HPDE6-E6E7 (cell line): ENCODE data around the gene LRMDA.

Experiments used
- DNase-seq: peaks from one replicate; pipeline ENCODE4 v3.0.0; 2011; ENCODE audit warnings: missing footprints; ENCODE audit errors: extremely low spot score

The LRMDA gene

DNA sequence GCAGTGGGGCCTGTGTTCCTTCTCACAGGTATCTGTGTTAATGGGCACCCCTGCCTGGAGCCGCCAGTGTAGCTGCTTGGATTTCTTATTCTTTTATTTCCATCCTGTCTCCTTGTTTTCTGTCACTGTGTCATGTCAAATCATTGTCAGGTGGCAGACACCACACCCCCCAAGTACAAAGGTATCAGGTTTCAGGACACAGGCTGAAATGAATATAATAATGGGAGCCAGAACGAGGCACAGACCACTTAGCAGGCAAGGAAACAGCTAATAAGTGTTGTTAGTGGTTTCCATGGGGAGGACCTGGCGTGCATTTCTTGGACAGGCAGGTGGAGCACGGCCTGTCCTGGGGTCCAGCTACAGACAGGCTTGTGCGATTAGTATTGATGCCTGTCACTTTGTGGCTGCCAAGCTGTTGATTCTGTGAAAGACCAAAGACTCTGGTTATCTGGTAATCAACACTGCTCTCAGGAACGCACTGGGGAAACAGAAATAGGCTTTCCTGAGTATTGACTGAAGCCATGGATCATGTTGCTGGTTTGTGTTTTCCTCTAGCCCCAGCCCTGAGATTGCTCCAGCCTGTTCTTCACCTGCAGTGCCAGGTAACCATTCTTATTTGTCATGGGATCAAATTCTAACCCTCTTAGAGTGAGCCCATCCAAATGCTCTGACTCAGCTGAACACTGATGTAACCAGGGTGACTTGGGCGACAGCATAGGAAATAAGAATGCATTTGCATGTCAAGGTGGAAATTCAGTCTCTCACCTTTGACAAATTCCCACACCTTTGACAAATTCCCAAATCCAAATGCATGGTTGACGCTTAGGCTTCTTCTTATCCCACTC lies 1002.0 kb downstream of the LRMDA start:
- DNase-seq = no peak

GRCh38 chr10:76435157-76435556 lies 1003.7 kb downstream of the LRMDA start:
- no peak for DNase-seq

DNA sequence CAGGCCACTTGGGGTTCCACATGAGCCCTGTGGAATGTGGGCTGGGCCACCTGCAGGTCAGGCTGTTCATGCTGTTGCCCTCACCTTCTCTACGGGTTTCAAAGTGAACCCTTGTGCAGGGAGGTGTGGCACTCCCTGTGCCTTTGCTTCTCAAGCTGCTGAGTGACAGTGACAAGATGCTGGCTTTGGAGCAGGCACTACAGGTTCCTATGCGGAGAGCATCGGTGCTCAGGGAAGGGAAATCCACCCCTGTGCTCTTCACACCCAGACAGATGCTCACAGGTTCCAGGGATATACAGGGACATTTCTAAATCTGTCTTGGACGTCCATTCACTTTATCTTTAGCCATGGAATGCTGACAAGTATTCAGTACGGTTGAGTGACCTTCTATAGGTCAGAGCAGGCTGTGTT lies 1005.0 kb downstream of the LRMDA start:
- no peak for DNase-seq

DNA sequence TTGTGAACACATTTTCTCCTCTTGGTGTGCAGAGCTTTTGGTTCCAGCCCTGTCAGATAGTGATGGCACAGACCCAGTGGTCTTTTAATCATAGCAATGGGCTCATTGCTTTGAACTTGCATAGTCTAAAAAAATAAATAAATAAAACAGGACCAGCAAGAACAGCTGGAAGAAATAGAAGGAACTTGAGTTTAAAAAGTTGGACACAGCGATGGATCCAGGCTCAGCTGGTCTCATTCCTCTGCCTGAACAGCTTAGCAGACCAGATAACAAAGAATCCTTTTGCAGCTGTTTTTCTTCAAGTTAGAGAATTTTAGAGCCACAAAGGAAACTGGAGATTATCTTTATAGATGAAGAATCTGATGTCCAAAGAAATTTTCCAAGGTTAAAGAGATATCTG lies 1005.6 kb downstream of the LRMDA start:
- DNase-seq = no peak

GRCh38 chr10:76440426-76440825 lies 1009.0 kb downstream of the LRMDA start:
- DNase-seq = no peak

DNA sequence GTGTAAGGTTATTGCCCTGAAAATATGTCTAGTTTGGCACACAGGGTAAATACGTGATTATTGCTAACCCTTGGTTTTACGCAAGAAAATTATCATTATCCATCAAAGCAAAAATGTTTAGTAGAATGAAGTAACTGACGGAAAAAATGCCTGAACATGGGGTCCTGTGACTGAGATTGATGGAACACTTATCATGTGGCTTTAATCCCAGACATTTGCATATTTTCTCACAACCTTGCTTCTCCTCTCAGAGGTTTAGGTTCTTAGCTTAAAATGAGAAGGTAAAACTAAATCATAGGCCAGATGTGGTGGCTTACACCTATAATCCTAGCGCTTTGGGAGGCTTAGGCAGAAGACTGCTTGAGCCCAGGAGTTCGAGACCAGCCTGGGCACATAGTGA lies 1010.7 kb downstream of the LRMDA start:
- DNase-seq = no peak

DNA sequence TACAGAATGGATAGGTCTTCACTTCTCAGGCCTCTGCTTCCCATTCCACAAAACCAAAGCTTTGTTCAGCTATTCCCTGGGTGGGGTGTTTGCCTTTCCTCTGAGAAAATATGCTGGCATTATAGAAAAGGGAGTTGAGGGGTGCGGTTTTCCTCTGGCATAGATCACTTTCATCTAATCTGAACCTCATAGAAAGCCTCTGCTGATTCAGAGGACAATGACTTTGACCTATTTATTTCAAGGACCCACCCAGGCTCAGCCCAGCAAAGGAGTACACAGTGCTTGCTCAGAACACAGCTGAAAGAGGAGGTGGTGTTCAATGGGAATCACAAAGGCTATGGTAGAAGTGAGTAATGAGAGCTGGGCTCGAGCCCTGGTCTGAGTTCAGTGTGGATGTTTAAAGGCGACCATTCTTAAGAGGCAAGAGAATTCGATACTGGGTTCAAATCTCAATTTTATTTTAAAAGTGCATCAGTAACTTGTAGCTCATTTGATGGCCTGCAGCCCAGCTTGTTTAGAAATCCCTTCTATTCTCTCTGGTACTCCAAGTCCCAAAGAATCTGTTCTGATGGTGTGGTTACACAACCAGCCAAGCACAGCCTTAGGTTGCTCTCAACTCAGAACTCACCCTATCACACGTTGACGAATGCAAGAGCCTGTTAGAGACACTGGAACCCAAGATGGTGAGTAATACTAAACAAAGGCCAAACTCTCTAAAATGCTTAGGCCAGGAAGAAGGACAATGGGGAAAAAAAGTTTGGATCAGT lies 1012.8 kb downstream of the LRMDA start:
- no peak for DNase-seq

GRCh38 chr10:76447578-76447977 lies 1016.2 kb downstream of the LRMDA start:
- no peak for DNase-seq

DNA sequence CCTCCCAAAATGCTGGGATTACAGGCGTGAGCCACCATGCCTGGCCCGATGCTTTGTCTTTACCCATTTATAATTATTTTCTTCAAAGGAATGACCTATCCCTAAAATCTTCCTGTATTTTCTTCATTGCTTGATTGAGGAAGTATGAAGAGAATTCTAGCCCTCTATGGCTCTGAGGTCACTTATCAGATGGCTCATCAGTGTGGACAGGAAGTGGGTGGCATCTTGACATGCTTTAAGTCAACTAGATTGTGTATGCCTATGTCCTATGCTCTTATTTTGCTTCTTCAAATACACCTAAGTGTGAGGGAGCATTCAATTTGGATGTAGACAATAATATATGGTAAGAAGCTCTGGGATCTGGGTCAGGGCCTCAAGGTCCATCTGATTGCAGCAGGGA lies 1020.5 kb downstream of the LRMDA start:
- no peak for DNase-seq

DNA sequence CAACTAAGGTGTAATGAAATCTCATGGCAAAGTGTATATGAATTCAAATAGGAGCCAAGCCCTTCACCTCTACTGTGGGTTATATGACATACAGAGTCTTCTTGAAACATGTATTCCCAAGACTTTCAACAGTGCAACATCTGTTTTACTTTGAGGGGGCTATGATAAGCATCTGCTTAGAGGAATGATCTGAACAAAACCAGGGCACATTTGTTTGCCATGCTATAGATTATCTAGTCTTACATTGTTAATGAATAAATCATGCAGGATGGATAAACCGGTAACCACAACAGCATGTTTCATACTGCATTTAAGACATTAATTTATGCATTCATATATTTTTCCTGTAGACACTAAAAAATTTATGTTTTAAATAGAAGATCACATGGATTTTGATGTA lies 1021.9 kb downstream of the LRMDA start:
- no peak for DNase-seq

DNA sequence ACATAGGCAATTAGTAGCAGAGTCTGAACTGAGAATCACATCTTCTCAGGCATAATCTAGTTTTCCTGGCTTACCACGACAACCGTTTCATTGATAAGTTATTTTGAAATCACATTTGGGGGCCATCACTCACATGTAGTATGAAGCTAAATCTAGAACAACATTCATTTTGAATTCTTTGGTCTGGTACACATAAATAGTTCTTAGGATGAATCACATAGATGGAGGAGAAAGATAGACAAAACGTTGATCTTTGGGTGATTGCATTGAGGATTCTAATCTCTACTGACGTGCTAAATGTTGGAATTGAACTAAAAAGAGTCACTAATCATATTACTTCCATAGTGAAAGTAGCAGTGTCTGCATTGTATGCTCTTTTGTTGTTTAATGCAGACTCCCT lies 1022.6 kb downstream of the LRMDA start:
- DNase-seq = no peak

DNA sequence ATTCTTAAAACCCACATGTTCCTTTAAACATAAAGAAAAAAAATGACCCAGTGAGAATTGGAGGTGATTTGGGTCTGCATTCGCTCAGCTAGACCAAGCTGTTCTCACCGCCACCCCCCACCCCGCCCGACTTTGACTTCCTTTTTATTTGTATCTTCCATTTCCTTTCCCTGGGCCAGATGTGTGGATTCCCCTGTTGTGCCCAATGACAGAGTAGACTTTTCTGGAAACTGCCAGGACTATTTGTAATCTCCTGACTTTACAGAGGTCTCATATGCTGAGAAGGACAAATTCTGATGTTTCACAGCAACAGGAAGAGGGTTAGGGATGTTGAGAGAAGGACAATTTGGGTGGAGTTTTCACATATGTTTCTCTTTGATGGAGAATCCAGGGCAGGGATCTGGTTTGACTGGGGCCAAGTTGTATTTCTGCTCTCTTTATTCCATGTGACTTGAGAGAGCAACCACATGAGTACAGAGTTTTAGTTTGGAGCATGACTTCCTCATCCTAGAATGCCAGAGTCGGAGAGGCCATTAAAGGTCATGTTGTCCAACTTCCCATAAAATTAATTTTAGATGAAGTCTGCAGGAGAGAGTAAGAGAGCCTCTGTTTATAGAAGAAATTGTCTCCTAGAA lies 1023.2 kb downstream of the LRMDA start:
- no peak for DNase-seq

GRCh38 chr10:76456197-76456596 lies 1024.8 kb downstream of the LRMDA start:
- no peak for DNase-seq

DNA sequence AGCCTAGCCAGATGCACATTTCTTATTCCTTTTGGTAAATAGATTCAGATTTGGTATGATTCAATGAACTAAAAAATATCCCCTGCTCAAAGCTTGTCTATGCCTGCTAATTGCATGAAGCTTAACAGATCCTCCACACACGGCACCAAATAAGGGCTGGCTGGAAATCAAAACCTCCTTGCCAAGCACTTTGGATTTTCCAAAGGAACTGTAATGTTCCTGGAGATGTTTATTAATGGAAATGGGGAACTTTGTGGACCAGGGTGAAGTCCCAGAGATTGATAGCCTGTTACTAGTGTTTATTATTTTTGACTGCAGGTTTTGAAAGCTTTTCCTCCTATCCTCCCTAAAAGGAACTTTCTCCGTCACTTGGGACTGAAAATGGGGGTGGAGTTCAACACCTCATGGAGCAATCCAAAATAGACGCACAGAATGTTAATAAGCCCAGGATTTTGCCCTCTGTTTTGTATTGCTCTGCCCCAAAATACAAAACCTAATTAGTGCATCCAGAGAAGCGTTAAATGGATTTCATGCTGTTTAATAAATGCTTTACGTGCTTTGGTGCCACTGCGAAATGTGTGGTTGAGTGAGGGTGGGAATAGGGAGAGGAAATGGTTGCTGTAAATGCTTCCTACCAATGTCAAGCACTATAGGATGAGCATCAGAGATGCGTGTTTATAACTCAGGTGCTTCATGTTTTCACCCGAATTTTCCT lies 1027.7 kb downstream of the LRMDA start:
- no peak for DNase-seq

GRCh38 chr10:76461024-76461423 lies 1029.6 kb downstream of the LRMDA start:
- no peak for DNase-seq

DNA sequence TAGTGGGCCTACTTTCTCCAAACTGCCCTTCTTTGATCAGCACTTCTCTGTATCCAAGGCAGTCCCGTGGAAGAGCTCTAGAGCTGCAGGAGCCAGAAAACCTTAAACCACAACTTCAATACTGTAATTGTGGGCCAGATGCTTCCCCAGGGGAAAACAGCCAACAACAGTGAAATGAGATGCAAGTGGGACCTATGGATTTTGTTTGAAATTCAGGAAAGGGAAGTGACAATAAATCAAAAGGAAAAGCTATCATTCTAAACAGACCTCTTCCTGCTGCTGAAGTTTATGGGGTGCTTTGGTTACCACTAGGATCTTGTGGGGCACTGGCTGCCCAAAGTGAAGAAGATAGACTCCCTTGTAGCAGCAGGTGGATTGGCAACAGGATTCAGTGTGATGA lies 1031.7 kb downstream of the LRMDA start:
- DNase-seq = no peak

DNA sequence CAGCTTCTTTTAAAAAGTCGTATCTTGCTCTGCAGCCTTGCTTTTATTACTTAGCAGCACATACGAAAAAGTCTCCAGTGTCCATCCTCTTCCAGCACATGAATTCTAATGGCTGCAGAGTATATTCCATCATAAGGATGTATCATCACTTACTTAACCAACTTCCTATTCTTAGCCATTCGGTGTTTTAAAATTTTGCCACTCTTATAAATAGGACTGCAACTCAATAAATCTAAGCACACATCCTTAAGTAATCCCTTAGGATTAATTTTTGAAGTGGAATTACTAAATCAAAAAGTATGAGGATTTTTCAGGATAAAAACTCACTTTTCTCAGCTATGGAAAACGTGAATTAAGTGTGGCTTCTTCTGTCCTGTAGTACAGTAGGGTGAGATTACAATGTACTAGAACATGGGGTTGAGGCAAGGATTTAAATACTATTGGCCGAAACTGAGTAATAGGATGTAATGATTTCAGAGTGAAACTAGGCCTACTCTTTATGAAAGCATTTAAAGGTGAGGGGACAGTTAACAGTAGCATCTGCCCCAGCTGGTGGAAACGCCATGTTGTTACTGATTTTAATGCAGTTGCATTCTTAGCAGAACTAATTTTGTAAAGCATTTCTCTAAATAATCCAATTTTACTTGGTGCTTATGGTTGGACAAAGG lies 1035.5 kb downstream of the LRMDA start:
- no peak for DNase-seq

- no peak for DNase-seq
Observed at GRCh38 chr10:76469675-76470074, 1038.3 kb downstream of the LRMDA start.

DNA sequence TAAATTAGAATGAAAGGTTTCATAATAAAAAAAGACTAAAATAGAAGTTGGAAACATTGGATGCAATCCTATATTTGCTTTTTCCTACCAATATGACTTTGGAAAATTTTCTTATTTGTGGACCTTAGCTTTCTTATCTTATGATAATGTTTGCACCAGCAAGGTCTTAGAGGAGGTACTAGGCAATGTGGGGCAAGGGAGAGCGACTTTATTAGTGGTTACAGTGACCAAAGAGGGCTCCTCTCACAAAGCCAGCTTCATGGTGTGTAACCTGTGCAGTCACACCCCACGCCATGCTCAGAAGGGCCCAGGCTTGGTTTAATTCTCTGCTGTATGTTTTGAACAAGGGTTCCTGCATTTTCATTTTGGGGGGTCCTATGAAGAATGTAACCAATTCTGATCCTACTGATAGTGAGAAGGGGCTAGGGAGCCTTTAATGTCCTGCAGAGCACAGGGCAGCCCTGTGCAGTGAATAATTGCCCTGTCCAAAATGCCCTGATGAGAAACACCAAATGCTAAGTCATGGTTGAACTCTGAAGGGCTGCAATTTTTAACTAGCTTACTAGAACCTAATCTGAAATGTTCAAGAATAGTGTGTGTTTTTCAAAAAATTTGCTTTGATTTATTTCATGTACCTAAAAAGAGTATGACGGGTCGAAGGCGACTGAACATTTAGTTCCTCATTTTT lies 1047.8 kb downstream of the LRMDA start:
- no peak for DNase-seq

- no peak for DNase-seq
Observed at GRCh38 chr10:76481178-76481577, 1049.8 kb downstream of the LRMDA start.

- DNase-seq = no peak
Observed at GRCh38 chr10:76487582-76487981, 1056.2 kb downstream of the LRMDA start.
